GM18520 (cell line): ENCODE results near the gene EXOSC7.
"Not testable (repeated sequence)": the region's sequence is repeated elsewhere in the genome, so short reads cannot be mapped to it uniquely, and the experiment has no call there.

Source experiments
- ATAC-seq: cut with Tn5 transposase; IDR thresholded peaks from one replicate; pipeline ENCODE4 v1.9.1; 2021; ENCODE audit not compliant: unreplicated experiment

Gene EXOSC7

GRCh38 chr3:44961888-44962287, 14.2 kb upstream of the EXOSC7 start:
- no peak for ATAC-seq

- ATAC-seq, result no peak
Observed at GRCh38 chr3:44962621-44963393, 13.2 kb upstream of the EXOSC7 start.

- no peak for ATAC-seq
Observed at GRCh38 chr3:44963571-44964325, 12.3 kb upstream of the EXOSC7 start.

- ATAC-seq, result no peak
Observed at GRCh38 chr3:44965165-44965564, 10.9 kb upstream of the EXOSC7 start.

- ATAC-seq, result no peak
Observed at GRCh38 chr3:44966795-44967278, 9.2 kb upstream of the EXOSC7 start.

- ATAC-seq, result no peak
Observed at GRCh38 chr3:44968447-44968858, 7.6 kb upstream of the EXOSC7 start.

- no peak for ATAC-seq
Observed at GRCh38 chr3:44969154-44969827, 6.8 kb upstream of the EXOSC7 start.

GRCh38 chr3:44969828-44970179, 6.2 kb upstream of the EXOSC7 start:
- ATAC-seq, result no peak

- no peak for ATAC-seq
Observed at GRCh38 chr3:44970926-44971490, 5.0 kb upstream of the EXOSC7 start.

- no peak for ATAC-seq
Observed at GRCh38 chr3:44974416-44974815, 1.6 kb upstream of the EXOSC7 start.

GRCh38 chr3:44981220-44981619, 5.2 kb downstream of the EXOSC7 start:
- ATAC-seq, result no peak

- ATAC-seq, result no peak
Observed at GRCh38 chr3:44981751-44982150, 5.7 kb downstream of the EXOSC7 start.

GRCh38 chr3:44982817-44983216, 6.8 kb downstream of the EXOSC7 start:
- ATAC-seq, result no peak

- no peak for ATAC-seq
Observed at GRCh38 chr3:44983484-44983941, 7.5 kb downstream of the EXOSC7 start.

- peak; percentile 42 for ATAC-seq
Observed at GRCh38 chr3:44984335-44984734, 8.3 kb downstream of the EXOSC7 start.

GRCh38 chr3:44986330-44986729, 10.3 kb downstream of the EXOSC7 start:
- not testable (repeated sequence) for ATAC-seq

GRCh38 chr3:44987332-44987731, 11.3 kb downstream of the EXOSC7 start:
- ATAC-seq, result no peak

GRCh38 chr3:44988073-44988472, 12.0 kb downstream of the EXOSC7 start:
- ATAC-seq, result no peak

- ATAC-seq, result no peak
Observed at GRCh38 chr3:44989141-44989540, 13.1 kb downstream of the EXOSC7 start.

- no peak for ATAC-seq
Observed at GRCh38 chr3:44989636-44990373, 13.8 kb downstream of the EXOSC7 start.

- no peak for ATAC-seq
Observed at GRCh38 chr3:44991326-44991725, 15.3 kb downstream of the EXOSC7 start.
